K562 (cell line): ENCODE results near the gene MAGI3. TPM values are rescaled to one million over a fixed set of nuclear protein-coding genes. Genes with fewer than 3 reads are reported as not detected.
A peak's percentile ranks its signal among the peaks of the same experiment; 100 is the strongest.
"Not testable (repeated sequence)": the region's sequence is repeated elsewhere in the genome, so short reads cannot be mapped to it uniquely, and the experiment has no call there.

Experiments used
- ATAC-seq: fragments of 200-7000 bp; cut with Tn5 transposase; 3 replicates; pipeline ENCODE4 v1.9.1; 2020; ENCODE audit warnings: moderate library complexity
- BruUV-seq: library from RNA; stranded (reverse); fragments of 400-500 nt; replicated peaks from 2 replicates; lab custom pipeline; 2021; lab: Mats Ljungman, UMichigan
- CTCF ChIA-PET: fragments of 300-600 bp; formaldehyde crosslinking; extraction: SDS; loops from one replicate; lab custom pipeline; 2021; ENCODE audit warnings: low intra/inter-chr PET ratio; lab: Yijun Ruan, JAX
- POLR2A ChIA-PET: fragments of 300-600, 350-650 bp; sonication (Branson Sonifier 250); formaldehyde crosslinking; extraction: SDS; loops from one replicate; lab custom pipeline; 2021; ENCODE audit warnings: antibody characterized with exemption, inconsistent platforms; lab: Yijun Ruan, JAX
- DNase-seq, 4 experiments: peaks; one replicate each; pipeline versions ENCODE4 v3.0.0 to v3.0.0-alpha.2; 2011 to 2018; ENCODE audit warnings: low spot score in 3 of 4, mixed read lengths in 3 of 4; ENCODE audit errors: extremely low read depth in 1 of 4
- FAIRE-seq: peaks from 2 replicates; lab custom pipeline; 2011; peaks lifted over from hg19 to GRCh38; lab: Jason Lieb, UNC
- H2AFZ ChIP-seq: 2 replicates; pipeline ENCODE4 v1.6.0; 2011; ENCODE audit warnings: low read depth, low read length, control low read depth, inconsistent platforms
- H3K27ac ChIP-seq: fragments of 200-600 bp; 3 replicates; pipeline ENCODE4 v1.8.0; 2011; ENCODE audit warnings: low read depth, mild to moderate bottlenecking, control low read depth, inconsistent platforms, low read length, moderate library complexity, mixed read lengths; ENCODE audit errors: extremely low read depth
- H3K27me3 ChIP-seq, 2 experiments: fragments of 300-600 bp in 1 of 2; 2 replicates in 1 of 2; 3 replicates in 1 of 2; pipeline versions ENCODE4 v1.6.0 to v1.8.0; 2011; ENCODE audit warnings: inconsistent platforms in 2 of 2, low read length in 2 of 2, mild to moderate bottlenecking in 1 of 2, mixed read lengths in 1 of 2, moderate library complexity in 1 of 2; ENCODE audit not compliant: control insufficient read depth in 2 of 2, insufficient read depth in 2 of 2
- H3K36me3 ChIP-seq: fragments of 300-600 bp; 3 replicates; pipeline ENCODE4 v1.8.0; 2011; ENCODE audit warnings: mild to moderate bottlenecking, low read length, inconsistent platforms; ENCODE audit not compliant: control insufficient read depth, insufficient read depth
- H3K4me1 ChIP-seq, 2 experiments: fragments of 200-600 bp in 1 of 2; replicated peaks in 1 of 2; 2 replicates in 1 of 2; 3 replicates in 1 of 2; pipeline versions ENCODE4 v1.5.1 to v1.8.0; 2011; ENCODE audit warnings: inconsistent platforms in 2 of 2, low read length in 2 of 2, mild to moderate bottlenecking in 1 of 2, mixed read lengths in 1 of 2, moderate library complexity in 1 of 2; ENCODE audit not compliant: control insufficient read depth in 2 of 2, insufficient read depth in 2 of 2
- H3K4me2 ChIP-seq: 2 replicates; pipeline ENCODE4 v1.6.1; 2011; ENCODE audit warnings: low read length, control low read depth, inconsistent platforms, mixed read lengths; ENCODE audit not compliant: insufficient read depth
- H3K4me3 ChIP-seq: fragments of 200-600 bp; sonication (generic), shearing (Covaris generic); 2 replicates; pipeline ENCODE4 v1.5.1; 2016; ENCODE audit warnings: control low read depth, inconsistent platforms
- H3K79me2 ChIP-seq: fragments of 200-600 bp; 3 replicates; pipeline ENCODE4 v1.8.0; 2011; ENCODE audit warnings: low read length, inconsistent platforms; ENCODE audit not compliant: control insufficient read depth, insufficient read depth
- H3K9ac ChIP-seq, 2 experiments: 2 replicates each; pipeline versions ENCODE4 v1.6.0 to v1.6.1; 2011; ENCODE audit warnings: low read depth in 2 of 2, low read length in 2 of 2, control low read depth in 1 of 2, inconsistent platforms in 1 of 2, mild to moderate bottlenecking in 1 of 2, mixed read lengths in 1 of 2; ENCODE audit not compliant: insufficient read depth in 1 of 2
- H3K9me1 ChIP-seq: one replicate; pipeline ENCODE4 v1.6.0; 2011; ENCODE audit warnings: inconsistent platforms, mild to moderate bottlenecking, low read length, moderate library complexity; ENCODE audit not compliant: control insufficient read depth, insufficient read depth
- H3K9me3 ChIP-seq: replicated peaks from 2 replicates; pipeline ENCODE4 v1.5.1; 2011; ENCODE audit warnings: low read depth, low read length, inconsistent platforms; ENCODE audit not compliant: control insufficient read depth, insufficient read depth
- H4K20me1 ChIP-seq: replicated peaks from 2 replicates; pipeline ENCODE4 v1.6.1; 2011; ENCODE audit warnings: low read length, inconsistent platforms, mixed read lengths; ENCODE audit not compliant: control insufficient read depth, insufficient read depth
- BRF1 ChIP-seq: IDR thresholded peaks from 3 replicates; pipeline ENCODE4 v1.6.1; 2011; ENCODE audit warnings: borderline replicate concordance, mild to moderate bottlenecking; ENCODE audit not compliant: insufficient read length; ENCODE audit errors: extremely low read depth
- ETV5 ChIP-seq: sonication (generic); formaldehyde crosslinking; IDR thresholded peaks from 2 replicates; pipeline ENCODE4 v1.4.0; 2020; ENCODE audit warnings: low read depth, mild to moderate bottlenecking, missing genetic modification reagents
- GATAD2B ChIP-seq: fragments of 450-650 bp; IDR thresholded peaks from 2 replicates; pipeline ENCODE4 v1.6.1; 2017; ENCODE audit warnings: mild to moderate bottlenecking, borderline replicate concordance
- GMEB1 ChIP-seq: fragments of 250-450 bp; sonication (Bioruptor Pico); IDR thresholded peaks from 2 replicates; pipeline ENCODE4 v1.4.0; 2020; ENCODE audit warnings: mild to moderate bottlenecking
- KAT2B ChIP-seq: IDR thresholded peaks from one replicate; pipeline ENCODE4 v1.6.1; 2012; ENCODE audit warnings: low read depth, mild to moderate bottlenecking, control low read depth, inconsistent platforms, low read length, moderate library complexity
- KDM1A ChIP-seq, 2 experiments: fragments of 450-650 bp; IDR thresholded peaks; 2 replicates each; pipeline ENCODE4 v1.6.1; 2016; ENCODE audit warnings: mild to moderate bottlenecking in 2 of 2
- MED1 ChIP-seq: sonication (generic); formaldehyde crosslinking; IDR thresholded peaks from 2 replicates; pipeline ENCODE4 v1.8.1; 2023; ENCODE audit warnings: missing genetic modification reagents, borderline replicate concordance
- NCOA6 ChIP-seq: fragments of 450-650 bp; IDR thresholded peaks from 2 replicates; pipeline ENCODE4 v1.6.1; 2017; ENCODE audit warnings: mild to moderate bottlenecking
- POLR2A ChIP-seq: fragments of 450-650 bp; conservative IDR thresholded peaks from 2 replicates; pipeline ENCODE4 v1.6.1; 2016
- RFX1 ChIP-seq: fragments of 450-650 bp; IDR thresholded peaks from 2 replicates; pipeline ENCODE4 v1.6.1; 2016; ENCODE audit warnings: mild to moderate bottlenecking, moderate library complexity
- SFPQ ChIP-seq: fragments of 200-400 bp; formaldehyde crosslinking; IDR thresholded peaks from 2 replicates; pipeline ENCODE4 v1.6.1; 2017; ENCODE audit warnings: mild to moderate bottlenecking, low read depth, low read length, moderate library complexity
- U2AF1 ChIP-seq: fragments of 200-400 bp; formaldehyde crosslinking; optimal IDR thresholded peaks from 2 replicates; pipeline ENCODE3; 2017; ENCODE audit warnings: mild to moderate bottlenecking, low read depth, low read length, moderate library complexity
- ZKSCAN3 ChIP-seq: fragments of 250-450 bp; sonication (Bioruptor Pico); IDR thresholded peaks from 2 replicates; pipeline ENCODE4 v1.4.0; 2020
- ZNF146 ChIP-seq: IDR thresholded peaks from one replicate; pipeline ENCODE4 v1.6.1; 2018; ENCODE audit warnings: missing compliant biosample characterization; ENCODE audit not compliant: unreplicated experiment
- ZNF239 ChIP-seq: fragments of 250-450 bp; sonication (Bioruptor Pico); IDR thresholded peaks from 2 replicates; pipeline ENCODE4 v1.4.0; 2020; ENCODE audit warnings: mild to moderate bottlenecking
- ZNF436 ChIP-seq: fragments of 250-450, 450-650 bp; sonication (Bioruptor Pico); formaldehyde crosslinking; IDR thresholded peaks from 2 replicates; pipeline ENCODE4 v1.7.0; 2020; ENCODE audit warnings: mild to moderate bottlenecking
- WGBS: fragments of 100-300 bp; shearing (Covaris generic); methylation state at CpG from one replicate; pipeline ENCODE4 v1.1.6; 2016; ENCODE audit warnings: low coverage, mixed read lengths; ENCODE audit not compliant: insufficient coverage; ENCODE audit errors: missing lambda C conversion rate; 5-methylcytosine and 5-hydroxymethylcytosine counted together
- in situ Hi-C: fragments of 300-500 bp; cut with MboI; formaldehyde crosslinking; loops from 4 replicates; pipeline ENCODE4 v1.15.0; 2018; ENCODE audit warnings: inconsistent platforms, mixed read lengths
- intact Hi-C: fragments of 100-400 bp; cut with micrococcal nuclease; formaldehyde crosslinking; loops from 2 replicates; pipeline ENCODE4 v1.14.2; 2022
- polyA plus RNA-seq, 8 experiments: library from polyadenylated mRNA; depleted of rRNA in 4 of 8; stranded (reverse) in 5 of 8; unstranded in 3 of 8; fragments of >200 nt; fragmentation: Nextera tagmentation in 2 of 8; fragmentation: Illumina TruSeq in 1 of 8; extraction: Ambion mirVana in 2 of 8; extraction: Trizol in 1 of 8; gene quantifications; 2 replicates each; pipeline versions ENCODE4 v1.2.1 to v1.2.3, GENCODE V29; 2011 to 2014; ENCODE audit warnings: inconsistent platforms in 1 of 8, missing spikeins in 1 of 8
- total RNA-seq, 7 experiments: library from RNA; depleted of rRNA in 6 of 7; stranded (reverse); fragments of >200 nt in 6 of 7; fragmentation: Illumina TruSeq in 2 of 7; extraction: Trizol in 2 of 7; gene quantifications; 2 replicates each; pipeline versions ENCODE4 v1.2.1 to v1.2.3, GENCODE V29; 2011 to 2021; ENCODE audit warnings: low replicate concordance in 1 of 7

MAGI3 gene
- total and polyA plus RNA-seq, 9 of the 15 experiments (the other 6 are each of a cell fraction or from before 2014, with no cell fraction given), result 1.0 to 8.6 (median 5.5) TPM

- ATAC-seq, POLR2A ChIA-PET, CTCF ChIA-PET, H3K4me1 ChIP-seq, H3K36me3 ChIP-seq: not testable (repeated sequence)
- WGBS, result 33% methylated on average over 5 of the region's 5 CpGs
- TF ChIP-seq ZNF146 (CRISPR knock-in tag), result peak; percentile 61
- TF ChIP-seq, all 486 proteins: peak for 1; not testable (repeated sequence) for 485
- H3K9me3 ChIP-seq, H3K4me3 ChIP-seq, H3K9ac ChIP-seq, in situ Hi-C loops, H3K27me3 ChIP-seq, H3K79me2 ChIP-seq, H3K4me2 ChIP-seq, H3K27ac ChIP-seq, H3K9me1 ChIP-seq, H2AFZ ChIP-seq, DNase-seq, H4K20me1 ChIP-seq, FAIRE-seq, intact Hi-C loops, BruUV-seq: not testable (repeated sequence)
Observed at GRCh38 chr1:113604466-113604865, 214.2 kb downstream of the MAGI3 start.

GRCh38 chr1:113605146-113605545 is 214.8 kb downstream of the MAGI3 start:
- in situ Hi-C loops (no loop called here), intact Hi-C loops (no loop called here)
- no peak for DNase-seq
- ATAC-seq, result no peak
- CTCF ChIA-PET, result no interaction called here
- no peak overlapping the region for H3K9ac ChIP-seq
- H4K20me1 ChIP-seq, result no peaks in the 10 kb centered on the region
- H3K79me2 ChIP-seq, result no peaks in the 10 kb centered on the region
- POLR2A ChIA-PET, result no interaction called here
- no peaks in the 10 kb centered on the region for H3K36me3 ChIP-seq
- no peak overlapping the region for H2AFZ ChIP-seq
- no peaks in the 10 kb centered on the region for H3K9me1 ChIP-seq
- H3K9me3 ChIP-seq, result no peaks in the 10 kb centered on the region
- H3K4me2 ChIP-seq, result no peak overlapping the region
- no peaks in the 10 kb centered on the region for H3K27me3 ChIP-seq
- no TSS peak for BruUV-seq
- H3K4me1 ChIP-seq, result no peaks in the 10 kb centered on the region
- H3K27ac ChIP-seq, result no peak overlapping the region
- no peak overlapping the region for H3K4me3 ChIP-seq
- FAIRE-seq, result no peak
- TF ChIP-seq RFX1 (no peak), POLR2A (no peak), NCOA6 (no peak), ZKSCAN3 (CRISPR knock-in tag) (no peak), KAT2B (no peak), GATAD2B (no peak), MED1 (CRISPR knock-in tag) (no peak), U2AF1 (no peak), ETV5 (CRISPR knock-in tag) (no peak), ZNF239 (no peak), KDM1A (IDR thresholded peaks at IDR 0.05) (no peak), SFPQ (no peak), GMEB1 (CRISPR knock-in tag) (no peak), BRF1 (no peak), ZNF436 (CRISPR knock-in tag) (no peak)
